HEK293T (cell line): ENCODE results near the gene EPB41L2.

Source experiments
- CTBP1 ChIP-seq: fragments of 450-650 bp; IDR thresholded peaks from 2 replicates; pipeline ENCODE4 v1.6.1; 2016; ENCODE audit warnings: borderline replicate concordance
- ELF4 ChIP-seq: fragments of 450-650 bp; IDR thresholded peaks from 2 replicates; pipeline ENCODE4 v1.6.1; 2017; ENCODE audit warnings: antibody characterized with exemption
- FOXA1 ChIP-seq: fragments of 450-650 bp; IDR thresholded peaks from 2 replicates; pipeline ENCODE4 v1.6.1; 2016; ENCODE audit warnings: mild to moderate bottlenecking
- NFRKB ChIP-seq: fragments of 450-650 bp; IDR thresholded peaks from 2 replicates; pipeline ENCODE4 v1.6.1; 2016; ENCODE audit warnings: mild to moderate bottlenecking, moderate library complexity
- SP1 ChIP-seq: fragments of 450-650 bp; IDR thresholded peaks from 2 replicates; pipeline ENCODE4 v1.6.1; 2017
- TARDBP ChIP-seq: fragments of 450-650 bp; IDR thresholded peaks from 2 replicates; pipeline ENCODE4 v1.6.1; 2016

DNA sequence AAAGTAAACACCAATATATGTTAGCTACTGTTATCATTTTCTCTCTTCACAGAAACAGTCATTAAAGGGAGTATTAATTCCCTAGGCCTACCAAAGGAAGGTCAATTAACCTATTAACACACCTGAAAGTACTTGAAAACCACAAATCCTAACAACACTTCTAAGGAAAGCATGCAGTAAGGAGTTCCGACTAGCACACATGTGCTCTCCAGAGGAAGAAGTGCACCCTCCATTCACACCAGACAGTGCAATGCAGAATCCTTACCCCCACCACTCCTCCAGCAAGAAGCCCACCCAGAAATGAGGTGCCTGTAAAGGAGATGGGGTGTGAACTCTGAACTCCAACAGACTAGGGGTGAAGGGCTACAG, 58.7 kb downstream of the EPB41L2 start:
- TF ChIP-seq NFRKB = no peak
- TF ChIP-seq CTBP1 = no peak
- TF ChIP-seq SP1 = no peak
- no peak for TF ChIP-seq FOXA1
- TF ChIP-seq TARDBP = no peak
- TF ChIP-seq ELF4 = no peak
